Activated naive CD4-positive, alpha-beta T cell treated with anti-CD3 and anti-CD28 coated beads, Interleukin-2, amount 50 U/mL, for 72 hours (primary cell): Measurements from ENCODE around the gene TMEM151B. TPM values are rescaled to one million over a fixed set of nuclear protein-coding genes. Genes with fewer than 3 reads are reported as not detected.

Experiments used
- ATAC-seq, 2 donors: fragments of 150-1000 bp; cut with Tn5 transposase; 2 replicates each; pipeline ENCODE4 v1.10.0; 2021; ENCODE audit warnings: mild to moderate bottlenecking in 2 of 2, moderate library complexity in 2 of 2
- DNase-seq, 2 donors: peaks; one replicate each; pipeline ENCODE4 v3.0.0; 2021 to 2022; ENCODE audit warnings: low spot score in 2 of 2
- H3K27ac Mint-ChIP-seq, 2 donors: one replicate each; pipeline ENCODE4 v1.8.0; 2022; ENCODE audit warnings: mild to moderate bottlenecking in 2 of 2, mixed read lengths in 2 of 2
- H3K36me3 Mint-ChIP-seq, 2 donors: one replicate each; pipeline ENCODE4 v1.8.0; 2022; ENCODE audit warnings: mixed read lengths in 2 of 2
- H3K9me3 Mint-ChIP-seq, 2 donors: one replicate each; pipeline ENCODE4 v1.8.0; 2022; ENCODE audit warnings: mixed read lengths in 2 of 2
- total RNA-seq, 2 donors: library from RNA; stranded (reverse); gene quantifications; one replicate each; pipeline ENCODE4 v1.2.3, GENCODE V29; 2022

Gene TMEM151B
- total RNA-seq, 2 donors from 2014 or later: 0.20 TPM; not detected in 1

DNA sequence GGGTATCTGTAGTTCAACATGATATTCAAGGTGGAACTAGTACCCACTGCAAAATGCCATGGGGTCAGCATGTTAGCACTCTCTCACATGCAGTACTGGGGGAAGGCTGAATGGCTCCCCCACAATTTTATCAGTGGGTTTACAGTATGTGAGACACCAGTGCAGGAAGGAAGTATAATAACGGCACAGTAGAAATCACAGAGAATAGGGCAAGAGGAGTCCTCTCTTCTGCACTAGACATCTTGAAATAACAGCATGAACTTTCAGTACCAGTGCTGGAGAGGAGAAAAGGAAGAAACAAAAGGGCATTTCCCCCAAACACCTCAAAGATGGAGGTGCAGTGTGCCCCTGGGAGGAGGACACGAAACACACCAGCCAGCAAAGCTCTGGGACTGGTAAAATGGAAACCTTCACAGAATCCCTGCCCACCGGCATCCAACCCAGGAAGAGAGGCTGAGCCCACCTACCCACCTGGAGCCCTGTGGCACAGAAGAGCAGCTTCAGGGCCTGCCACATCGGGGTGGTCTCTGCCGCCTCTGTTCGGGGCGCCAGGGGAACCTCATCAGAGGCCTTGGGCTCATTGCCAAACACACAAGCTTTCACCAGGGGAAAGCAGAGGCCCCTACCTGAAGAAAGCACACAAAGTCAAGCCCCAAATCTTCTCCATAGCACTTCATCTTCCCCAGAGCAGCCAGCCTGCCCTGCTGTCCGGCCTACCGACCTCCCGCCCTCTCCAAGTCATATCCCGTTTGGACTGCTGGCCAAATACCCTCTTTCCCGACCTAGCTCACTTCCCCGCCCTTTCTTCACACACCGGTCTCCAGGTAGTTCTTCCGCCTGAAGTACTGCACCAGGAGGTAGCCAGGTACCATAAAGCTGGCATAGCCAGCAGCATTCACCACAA, 14.1 kb upstream of the TMEM151B start:
- no peaks in the 10 kb centered on the region for H3K9me3 Mint-ChIP-seq
- ATAC-seq: peak in 1 of 2 donors; percentile 9
- peak overlapping the region; percentile 99 to 100 for H3K27ac Mint-ChIP-seq
- peaks cover 38 to 47% of the 10 kb centered on the region in 2 donors for H3K36me3 Mint-ChIP-seq
- no peak for DNase-seq

DNA sequence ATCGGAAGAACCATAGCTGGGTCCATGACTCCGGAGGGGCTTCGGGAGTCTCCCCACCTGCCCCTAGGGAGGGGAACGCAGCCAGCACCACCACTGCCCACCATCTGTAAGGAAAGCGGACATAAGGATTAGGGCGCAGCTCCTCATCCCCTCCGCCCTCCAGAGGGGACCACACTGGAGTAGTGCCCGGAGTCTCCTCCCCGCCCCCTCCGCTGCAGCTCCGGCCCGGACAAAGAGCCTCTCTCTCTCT, 13.6 kb upstream of the TMEM151B start:
- H3K27ac Mint-ChIP-seq: peak overlapping the region; percentile 99 to 100
- ATAC-seq (no peak), DNase-seq (no peak)

DNA sequence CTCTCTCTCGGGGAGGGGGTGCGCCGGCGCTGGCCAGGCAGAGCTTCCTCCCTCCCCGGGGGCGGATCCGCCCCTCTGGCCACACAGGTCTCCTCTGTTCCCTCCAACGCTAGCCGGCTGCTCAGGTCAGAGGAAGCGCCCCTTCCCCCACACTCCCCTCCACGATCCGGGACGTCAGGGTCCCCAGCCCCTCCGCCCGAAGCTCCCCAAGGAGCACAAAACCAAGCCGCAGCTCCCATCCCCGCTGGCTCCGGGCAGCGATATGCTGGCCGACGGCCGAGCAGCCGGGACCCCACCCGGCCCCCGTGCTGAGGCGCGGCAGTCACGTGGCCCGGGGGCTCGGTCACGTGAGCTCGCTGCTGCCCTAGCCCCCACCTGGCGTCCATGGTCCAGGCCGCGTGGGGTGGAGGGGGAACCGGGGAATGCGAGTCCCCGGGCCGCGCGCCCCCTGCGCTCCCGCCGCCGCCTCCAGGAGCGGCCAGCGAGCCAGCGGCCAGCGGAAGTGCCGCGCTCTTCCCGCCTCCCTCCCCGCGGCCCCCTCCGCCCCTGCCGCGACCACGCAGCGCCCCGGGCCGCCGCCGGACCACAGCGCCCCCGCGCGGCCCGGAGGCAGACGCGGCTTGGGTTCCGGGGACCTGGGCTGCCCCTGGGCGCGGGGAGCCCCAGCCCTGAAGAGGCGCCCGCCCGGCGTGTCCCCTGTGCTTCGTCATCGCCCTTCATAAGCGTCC, 13.1 kb upstream of the TMEM151B start, which contains the start of gene SLC35B2:
SLC35B2 (minus strand) TSS at position 504 of the 728 bp plus-strand sequence; CDS start at position 386, 118 bp downstream.
- DNase-seq (peak; percentile 79 to 83), ATAC-seq (peak; percentile 57 to 79)
- peak within 1 kb of the TSS; percentile 99 to 100 for H3K27ac Mint-ChIP-seq
- H3K9me3 Mint-ChIP-seq: no peaks in the 10 kb centered on the region
- peaks cover 31 to 37% of the 10 kb centered on the region in 2 donors for H3K36me3 Mint-ChIP-seq

More for the DNA sequence above, 13.6 kb upstream of the TMEM151B start:
- Mint-ChIP-seq H3K9me3 (no peaks in the 10 kb centered on the region), H3K36me3 (peaks cover 35 to 41% of the 10 kb centered on the region in 2 donors)

DNA sequence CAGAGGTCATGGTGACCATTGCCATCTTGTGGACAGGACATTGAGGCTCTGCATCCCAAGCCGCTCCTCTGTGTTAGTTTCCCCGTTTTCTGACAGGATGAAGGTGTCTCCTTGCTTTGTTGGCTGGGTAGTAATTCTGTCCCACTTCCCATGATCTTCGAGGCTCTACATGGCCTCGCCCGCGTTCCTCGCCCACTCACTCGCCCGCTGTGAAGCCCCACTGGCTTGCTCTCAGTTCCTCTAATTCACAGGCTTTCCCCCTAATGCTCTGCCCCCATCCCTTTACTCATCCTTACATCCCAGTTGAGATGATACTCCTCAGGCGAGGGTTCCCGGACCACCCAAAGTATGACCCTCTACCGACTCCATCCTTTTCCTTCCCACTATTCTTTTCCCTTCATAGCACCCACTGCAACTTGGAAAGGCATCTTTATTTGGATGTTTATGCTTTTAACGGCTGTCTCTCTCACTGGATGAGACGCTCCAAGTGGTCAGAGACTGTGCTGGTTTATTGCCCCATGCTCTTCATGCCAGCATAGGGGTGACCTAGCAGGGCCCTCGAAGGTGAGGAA, 12.4 kb upstream of the TMEM151B start:
- no peak for DNase-seq
- Mint-ChIP-seq H3K36me3 (peaks cover 28 to 36% of the 10 kb centered on the region in 2 donors), H3K9me3 (no peaks in the 10 kb centered on the region), H3K27ac (peak overlapping the region; percentile 78 to 100)
- no peak for ATAC-seq

DNA sequence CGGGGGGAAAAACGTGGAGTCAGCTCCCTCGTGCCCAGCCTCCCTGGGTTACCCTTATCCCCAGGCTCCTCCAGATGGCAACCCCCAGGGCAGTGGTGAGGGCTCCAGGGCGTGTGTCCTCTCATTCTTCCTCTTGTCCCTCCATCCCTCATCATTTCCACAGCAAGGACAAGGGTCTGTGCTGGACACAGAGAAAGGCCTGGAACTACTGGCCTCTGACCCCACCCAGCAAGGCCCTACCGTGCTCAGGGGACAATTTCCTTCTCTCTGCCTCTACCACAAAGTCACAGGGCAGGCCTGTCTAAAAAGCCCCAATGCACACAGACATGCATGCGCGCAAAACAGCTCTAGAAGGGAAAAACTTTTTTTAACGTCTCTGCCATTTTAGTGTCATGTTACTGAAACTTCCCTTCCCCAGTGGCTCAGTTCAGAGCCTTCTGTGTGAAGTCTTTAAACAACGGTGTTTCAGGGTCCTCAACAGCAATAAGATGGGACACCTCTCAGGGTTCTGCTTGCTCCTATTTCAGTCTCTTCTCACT, 11.9 kb upstream of the TMEM151B start:
- ATAC-seq (no peak), DNase-seq (no peak)
- Mint-ChIP-seq H3K27ac (peak overlapping the region in 1 of 2 donors; percentile 100), H3K9me3 (no peaks in the 10 kb centered on the region), H3K36me3 (peaks cover 23 to 36% of the 10 kb centered on the region in 2 donors)

DNA sequence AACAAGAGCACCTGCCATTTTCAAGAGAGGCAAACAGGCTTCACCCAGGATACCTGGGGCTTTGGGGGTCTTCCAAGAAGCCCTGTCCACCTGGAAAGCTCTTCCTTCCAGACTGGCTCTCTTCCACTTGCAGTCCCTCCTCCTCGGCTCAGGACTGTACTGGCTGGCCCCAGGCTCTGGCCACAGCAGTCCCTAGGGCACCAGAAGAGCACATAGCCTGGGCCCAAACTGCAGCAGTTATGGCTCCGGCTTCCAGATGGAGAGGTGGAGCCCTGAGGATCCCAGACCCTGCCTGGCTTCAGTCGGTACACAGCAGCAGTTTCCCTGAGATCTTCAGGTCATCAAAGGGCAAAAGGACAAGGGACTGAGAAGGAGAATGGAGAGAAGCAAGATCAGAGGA, 11.3 kb upstream of the TMEM151B start:
- Mint-ChIP-seq H3K27ac (peak overlapping the region in 1 of 2 donors; percentile 100), H3K9me3 (no peaks in the 10 kb centered on the region), H3K36me3 (peaks cover 21 to 37% of the 10 kb centered on the region in 2 donors)
- DNase-seq: no peak
- no peak for ATAC-seq

DNA sequence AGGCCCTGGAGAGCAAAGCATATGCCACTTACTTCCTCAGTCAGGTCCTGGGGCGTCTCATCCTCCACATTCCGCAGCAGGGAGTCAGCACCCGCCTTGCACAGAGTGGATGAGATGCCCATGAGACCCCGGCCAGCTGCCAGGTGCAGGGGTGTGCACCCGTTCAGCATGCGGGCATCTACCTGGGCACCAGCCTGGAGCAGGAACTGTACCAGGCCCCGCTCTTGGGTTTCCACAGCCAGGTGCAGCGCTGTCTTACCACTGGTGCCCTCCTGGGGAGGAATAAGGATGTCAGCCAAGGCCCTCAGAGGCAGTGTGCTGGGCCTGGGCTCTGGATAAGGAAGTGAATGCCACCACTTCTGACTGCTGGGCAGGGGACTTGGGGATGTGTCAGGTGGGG, 10.2 kb upstream of the TMEM151B start:
- no peak for DNase-seq
- Mint-ChIP-seq H3K27ac (peak overlapping the region in 1 of 2 donors; percentile 51), H3K9me3 (no peaks in the 10 kb centered on the region), H3K36me3 (peaks cover 32 to 39% of the 10 kb centered on the region in 2 donors)
- ATAC-seq: no peak

DNA sequence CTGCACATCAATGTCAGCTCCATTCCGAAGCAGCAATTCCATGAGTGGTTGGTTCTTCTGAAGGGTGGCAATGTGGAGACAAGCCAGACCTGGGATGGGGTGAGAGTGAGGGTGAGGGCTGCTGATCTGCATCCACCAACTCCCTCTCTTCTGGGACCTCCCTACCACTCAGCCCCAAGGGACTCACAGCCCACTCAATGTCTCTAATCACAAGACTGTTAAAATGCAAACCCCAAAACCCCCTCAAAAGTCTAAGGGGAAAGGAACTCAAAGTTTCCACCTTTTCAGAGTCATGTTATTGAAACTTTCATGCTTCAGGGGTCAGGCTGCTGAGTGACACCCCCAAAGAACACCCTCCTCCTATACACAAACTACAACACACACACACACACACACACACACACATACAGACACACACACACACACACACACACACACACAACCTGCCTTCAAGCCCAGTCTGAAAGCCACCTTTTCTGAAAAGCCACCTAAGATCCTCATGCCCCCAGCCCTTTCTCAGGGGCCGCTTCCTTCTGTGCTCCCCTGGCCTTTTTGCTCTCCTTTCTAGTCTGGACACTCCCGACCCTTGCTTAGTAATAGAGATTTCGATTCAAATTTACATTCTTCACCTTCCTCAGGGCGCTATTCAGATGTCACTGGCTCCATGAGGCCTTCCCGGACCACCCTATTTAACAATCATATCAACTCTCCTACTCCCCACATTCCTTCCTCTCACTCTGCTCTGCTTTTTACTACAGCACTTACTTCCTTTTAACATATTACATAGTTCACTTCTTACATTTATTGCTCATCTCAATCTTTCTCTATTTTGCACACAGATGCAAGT, 9.6 kb upstream of the TMEM151B start:
- Mint-ChIP-seq H3K27ac (peak overlapping the region; percentile 17 to 51), H3K9me3 (no peaks in the 10 kb centered on the region), H3K36me3 (peaks cover 32 to 33% of the 10 kb centered on the region in 2 donors)
- ATAC-seq (no peak), DNase-seq (no peak)

DNA sequence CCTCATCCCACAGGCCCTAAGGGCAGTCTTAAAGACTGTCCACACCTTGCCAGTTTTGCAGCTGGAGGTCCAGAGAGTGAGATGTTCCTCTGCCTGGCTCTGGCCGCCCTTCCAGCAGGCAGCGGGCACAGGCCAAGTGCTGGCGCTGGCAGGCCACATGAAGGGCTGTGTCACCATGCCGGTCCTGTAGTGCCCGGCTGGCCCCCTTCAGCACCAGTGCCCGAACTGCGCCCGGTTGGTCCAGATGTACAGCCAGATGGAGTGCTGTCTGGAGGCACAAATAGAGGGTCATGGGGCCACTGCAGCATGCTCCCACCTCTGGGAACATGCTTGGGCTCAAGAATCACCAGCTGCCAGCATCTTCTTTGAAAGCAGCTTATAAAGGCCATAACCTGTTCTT, 8.7 kb upstream of the TMEM151B start:
- no peak for ATAC-seq
- H3K9me3 Mint-ChIP-seq: no peaks in the 10 kb centered on the region
- H3K36me3 Mint-ChIP-seq: peaks cover 26 to 29% of the 10 kb centered on the region in 2 donors
- no peak for DNase-seq
- peak overlapping the region in 1 of 2 donors; percentile 17 for H3K27ac Mint-ChIP-seq

DNA sequence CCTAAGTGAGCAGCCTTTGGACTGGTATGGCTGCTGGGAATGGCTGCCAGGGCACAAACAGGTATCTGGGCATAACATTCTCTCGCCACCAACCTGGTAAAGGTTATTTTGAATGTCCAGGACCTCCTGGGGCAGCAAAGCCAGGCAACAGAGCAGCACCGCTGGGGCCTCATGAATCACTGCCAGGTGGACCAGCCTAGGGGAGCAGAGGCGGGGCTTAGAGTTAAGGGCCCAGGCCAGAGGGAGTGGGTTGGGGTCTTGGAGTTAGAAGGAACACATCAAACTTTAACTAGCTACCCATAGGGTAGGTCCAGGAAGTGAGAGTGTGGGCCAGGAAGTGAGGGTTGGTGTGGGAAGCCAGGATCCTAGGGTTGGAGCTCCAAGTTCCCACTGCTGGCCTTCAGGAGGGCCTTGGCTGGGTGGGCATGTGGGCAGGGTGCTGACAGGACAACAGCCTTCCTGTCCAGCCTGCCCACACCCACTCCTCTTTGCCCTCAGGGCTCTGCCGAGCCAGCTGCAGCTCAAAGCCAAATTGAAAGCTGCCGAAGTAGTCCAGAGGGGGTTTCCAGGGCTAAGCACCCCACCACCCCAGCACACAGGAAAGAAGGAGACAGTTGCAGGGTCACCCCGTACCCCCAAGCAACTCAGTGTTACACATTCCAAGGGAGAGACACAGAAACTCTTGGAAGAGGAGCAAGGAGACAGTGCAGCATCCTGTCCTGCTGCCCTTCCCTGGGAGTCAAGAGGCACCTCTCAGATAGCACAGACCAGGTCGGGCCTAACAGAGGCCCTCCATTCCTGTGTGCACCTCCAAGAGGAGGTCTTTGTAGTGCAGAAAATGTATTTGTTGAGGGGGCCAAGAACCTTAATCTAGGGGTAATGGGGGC, 7.5 kb upstream of the TMEM151B start:
- DNase-seq (no peak), ATAC-seq (no peak)
- Mint-ChIP-seq H3K9me3 (no peaks in the 10 kb centered on the region), H3K27ac (peak overlapping the region; percentile 86 to 95), H3K36me3 (peaks cover 23 to 26% of the 10 kb centered on the region in 2 donors)

DNA sequence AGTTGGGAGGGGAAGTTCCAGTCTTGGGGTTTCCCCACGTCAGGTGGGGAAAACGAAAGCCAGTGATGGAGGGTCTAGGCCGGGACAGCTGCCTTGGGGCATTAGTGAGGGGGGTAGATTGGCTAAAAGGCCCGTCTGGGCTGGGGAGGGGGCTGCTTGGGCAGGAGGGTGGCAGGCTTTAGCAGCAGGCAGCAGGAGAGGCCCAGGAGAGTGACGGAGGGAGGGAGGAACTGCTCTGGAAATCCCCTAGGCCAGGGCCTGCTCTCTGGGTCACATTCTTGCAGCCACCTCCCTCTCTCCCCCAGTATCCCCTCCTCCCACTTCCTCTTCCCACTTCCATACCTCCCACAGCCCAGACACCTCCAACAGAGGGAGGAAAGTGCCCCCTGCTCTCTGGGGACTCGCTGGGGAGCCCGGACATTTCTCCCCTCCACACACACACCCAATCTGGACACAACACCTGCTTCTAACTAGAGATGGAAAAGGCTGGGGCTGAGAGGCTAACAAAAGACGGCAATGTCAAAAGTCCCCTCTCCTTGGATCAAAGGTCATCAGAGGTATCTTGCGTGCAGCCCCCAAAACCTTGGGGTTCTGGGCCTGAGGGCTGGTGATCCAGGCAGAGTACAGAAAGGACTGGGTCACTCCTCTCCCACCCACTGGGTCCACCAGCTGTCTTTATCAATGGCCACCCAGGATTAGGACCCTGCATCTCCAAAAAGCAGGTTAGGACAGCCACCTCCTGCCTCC, 6.7 kb upstream of the TMEM151B start:
- Mint-ChIP-seq H3K36me3 (peaks cover 23% of the 10 kb centered on the region in 2 donors), H3K27ac (peak overlapping the region; percentile 86 to 95), H3K9me3 (no peaks in the 10 kb centered on the region)
- ATAC-seq (peak in 1 of 2 donors; percentile 39), DNase-seq (no peak)

DNA sequence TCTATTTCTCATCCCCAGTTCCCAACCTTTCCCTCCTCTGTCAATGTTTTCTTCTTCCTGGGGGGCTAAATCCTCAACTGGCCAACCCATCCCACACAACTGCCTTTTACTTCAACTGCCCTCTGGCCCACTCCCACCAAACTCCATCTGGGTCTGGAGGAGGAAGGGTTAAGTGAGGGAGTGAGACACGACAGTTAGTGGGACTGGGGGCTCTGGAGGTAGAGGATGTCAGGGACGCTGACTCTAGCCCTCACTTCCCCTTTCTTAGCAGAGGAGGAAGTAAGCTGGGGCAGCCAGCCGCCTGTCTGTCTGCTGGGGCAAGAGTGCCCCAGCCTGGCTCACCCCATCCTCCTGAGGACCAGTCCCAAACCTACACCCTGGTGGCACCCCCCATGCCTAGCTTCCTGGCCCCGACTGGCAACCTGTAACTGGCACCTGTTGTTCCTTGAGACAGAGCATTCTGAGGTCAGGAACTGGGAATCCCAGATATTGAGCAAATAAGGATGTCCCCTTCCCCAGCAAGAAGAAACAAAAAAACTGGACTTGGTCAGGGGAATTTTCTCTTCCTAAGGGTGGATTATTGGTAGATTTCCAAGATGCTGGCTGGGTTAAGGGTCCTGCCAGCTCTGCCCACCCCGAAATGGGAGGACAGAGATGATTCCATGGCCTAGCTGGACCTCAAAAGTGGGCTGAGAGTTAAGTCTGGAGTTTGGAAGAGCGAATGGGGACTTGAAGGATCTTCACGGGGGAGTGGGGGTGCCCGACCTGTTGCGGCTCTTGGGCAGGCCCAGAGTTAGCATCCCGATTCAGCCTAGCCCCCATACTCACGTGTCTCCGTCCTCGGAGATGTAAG, 5.9 kb upstream of the TMEM151B start:
- Mint-ChIP-seq H3K27ac (peak overlapping the region; percentile 86 to 95), H3K36me3 (peaks cover 19 to 23% of the 10 kb centered on the region in 2 donors), H3K9me3 (no peaks in the 10 kb centered on the region)
- DNase-seq: no peak
- ATAC-seq: peak; percentile 19 to 30

DNA sequence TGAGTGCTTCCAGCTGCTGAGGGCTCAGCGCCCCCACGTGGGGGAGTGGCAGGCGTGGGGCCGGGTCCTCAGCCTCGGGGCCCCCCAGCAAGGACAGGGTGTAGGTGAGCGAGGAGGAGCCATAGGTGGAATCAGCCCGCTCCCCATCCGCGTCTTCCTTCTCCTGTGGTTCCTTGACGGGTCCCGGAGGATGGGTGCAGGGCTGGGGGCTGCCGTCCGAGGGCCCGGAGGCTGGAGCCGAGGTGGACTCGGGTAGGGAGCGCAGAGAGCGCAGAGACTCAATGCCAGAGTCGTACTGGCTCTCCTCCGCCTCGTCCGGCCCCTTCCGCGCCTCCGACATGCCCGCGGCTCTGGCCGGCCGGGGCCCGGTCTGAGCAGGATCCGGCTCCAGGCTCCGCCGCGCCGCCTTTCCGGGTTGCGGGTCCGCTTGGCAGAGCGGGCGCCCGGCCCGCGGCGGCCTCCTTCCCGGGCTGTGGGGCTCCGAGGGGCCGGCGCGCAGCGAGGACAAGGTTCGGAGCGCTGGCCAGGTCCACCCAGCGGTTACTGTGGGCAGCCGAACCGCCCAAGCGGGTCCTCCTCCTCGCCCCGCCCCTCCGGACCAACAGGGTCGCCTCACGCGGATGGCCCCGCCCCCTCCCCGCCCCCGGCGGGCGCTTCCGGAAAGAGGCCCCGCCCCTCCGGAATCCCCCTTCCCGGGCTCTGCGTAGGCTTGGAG, 5.1 kb upstream of the TMEM151B start, which contains the start of gene NFKBIE:
NFKBIE (minus strand) TSS at position 545 of the 715 bp plus-strand sequence; CDS start at position 340, 205 bp downstream.
- peaks cover 19 to 23% of the 10 kb centered on the region in 2 donors for H3K36me3 Mint-ChIP-seq
- H3K9me3 Mint-ChIP-seq: no peaks in the 10 kb centered on the region
- DNase-seq (peak; percentile 96 to 97), ATAC-seq (peak; percentile 47 to 59)
- H3K27ac Mint-ChIP-seq: peak within 1 kb of the TSS; percentile 86 to 95
